ENCODE data around the gene PRB2.

DNA sequence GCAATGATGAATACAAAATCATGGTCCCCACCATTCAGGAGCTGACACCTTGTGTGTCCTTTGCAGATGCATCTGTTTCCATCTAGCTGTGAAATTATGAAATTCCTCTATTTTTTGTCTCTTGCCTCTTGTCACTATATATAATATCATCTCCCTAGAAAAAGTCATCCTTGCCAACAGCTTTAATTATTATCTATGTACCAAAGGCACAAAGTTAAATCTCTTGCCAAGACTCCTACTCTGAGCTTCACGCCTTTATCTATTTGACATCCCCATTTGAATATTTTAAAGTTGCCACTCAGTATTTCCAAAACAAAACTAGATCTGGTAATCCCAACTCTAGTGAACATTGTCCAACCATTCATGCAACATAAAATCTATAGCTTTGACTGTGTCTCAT, 32.0 kb upstream of the PRB2 start:
- TF ChIP-seq, protein P1, sequence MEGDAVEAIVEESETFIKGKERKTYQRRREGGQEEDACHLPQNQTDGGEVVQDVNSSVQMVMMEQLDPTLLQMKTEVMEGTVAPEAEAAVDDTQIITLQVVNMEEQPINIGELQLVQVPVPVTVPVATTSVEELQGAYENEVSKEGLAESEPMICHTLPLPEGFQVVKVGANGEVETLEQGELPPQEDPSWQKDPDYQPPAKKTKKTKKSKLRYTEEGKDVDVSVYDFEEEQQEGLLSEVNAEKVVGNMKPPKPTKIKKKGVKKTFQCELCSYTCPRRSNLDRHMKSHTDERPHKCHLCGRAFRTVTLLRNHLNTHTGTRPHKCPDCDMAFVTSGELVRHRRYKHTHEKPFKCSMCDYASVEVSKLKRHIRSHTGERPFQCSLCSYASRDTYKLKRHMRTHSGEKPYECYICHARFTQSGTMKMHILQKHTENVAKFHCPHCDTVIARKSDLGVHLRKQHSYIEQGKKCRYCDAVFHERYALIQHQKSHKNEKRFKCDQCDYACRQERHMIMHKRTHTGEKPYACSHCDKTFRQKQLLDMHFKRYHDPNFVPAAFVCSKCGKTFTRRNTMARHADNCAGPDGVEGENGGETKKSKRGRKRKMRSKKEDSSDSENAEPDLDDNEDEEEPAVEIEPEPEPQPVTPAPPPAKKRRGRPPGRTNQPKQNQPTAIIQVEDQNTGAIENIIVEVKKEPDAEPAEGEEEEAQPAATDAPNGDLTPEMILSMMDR (IDR thresholded peaks at IDR 0.05): no peak
- TF ChIP-seq POLR2A (IDR thresholded peaks at IDR 0.05) (no peak), EP300 (IDR thresholded peaks at IDR 0.05) (no peak)
